ENCODE data around the gene VWC2L.

The VWC2L gene

DNA sequence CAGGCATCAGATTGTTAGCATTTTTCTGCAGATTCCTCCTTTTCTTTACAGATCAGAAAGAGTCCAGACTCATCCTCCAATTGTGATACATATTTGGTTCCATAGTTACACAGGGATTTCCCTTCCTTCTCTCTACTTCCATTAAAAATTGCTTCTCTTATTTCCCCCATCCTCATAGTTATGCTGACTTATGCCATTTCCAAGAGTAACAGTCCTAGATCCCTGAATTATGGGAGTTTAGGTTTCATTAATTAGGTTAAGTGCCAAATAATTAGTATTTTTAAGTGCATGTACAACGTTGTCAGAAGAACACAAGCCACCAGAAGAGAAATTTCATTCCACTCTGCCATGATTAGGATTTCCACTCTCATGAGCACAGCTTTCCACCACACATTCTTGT is 200.2 kb downstream of the VWC2L start:
- Mint-ChIP-seq H3K27ac (no peak overlapping the region), H3K4me1 (ENCODE audit: low read depth) (no peaks in the 10 kb centered on the region), H3K9me3 (no peaks in the 10 kb centered on the region), H3K36me3 (ENCODE audit: low read depth) (no peaks in the 10 kb centered on the region), H3K4me3 (no peak overlapping the region), H3K27me3 (ENCODE audit: low read depth) (no peaks in the 10 kb centered on the region)
- DNase-seq (ENCODE audit: low spot score) = no peak

- no peaks in the 10 kb centered on the region for H3K9me3 Mint-ChIP-seq
These were observed 213.4 kb downstream of the VWC2L start for GRCh38 chr2:214624166-214624760.

GRCh38 chr2:214628091-214628490 is 217.2 kb downstream of the VWC2L start:
- Mint-ChIP-seq H3K36me3 (ENCODE audit: low read depth) (no peaks in the 10 kb centered on the region), H3K4me3 (no peak overlapping the region), H3K9me3 (no peaks in the 10 kb centered on the region)

More at GRCh38 chr2:214624166-214624760, 213.4 kb downstream of the VWC2L start:
- no peak overlapping the region for H3K4me3 Mint-ChIP-seq
- H3K36me3 Mint-ChIP-seq (ENCODE audit: low read depth) = no peaks in the 10 kb centered on the region
- no peak for DNase-seq (ENCODE audit: low spot score)
- no peaks in the 10 kb centered on the region for H3K27me3 Mint-ChIP-seq (ENCODE audit: low read depth)
- H3K27ac Mint-ChIP-seq = no peak overlapping the region
- H3K4me1 Mint-ChIP-seq (ENCODE audit: low read depth) = no peaks in the 10 kb centered on the region

More at GRCh38 chr2:214628091-214628490, 217.2 kb downstream of the VWC2L start:
- Mint-ChIP-seq H3K27ac (no peak overlapping the region), H3K4me1 (ENCODE audit: low read depth) (no peaks in the 10 kb centered on the region), H3K27me3 (ENCODE audit: low read depth) (no peaks in the 10 kb centered on the region)
- no peak for DNase-seq (ENCODE audit: low spot score)
